Lower leg skin (tissue), 4 donors: ENCODE data around the gene USP26. TPM values are rescaled to one million over a fixed set of nuclear protein-coding genes. Genes with fewer than 3 reads are reported as not detected.

Experiments
- DNase-seq, 2 donors: peaks; one replicate each; pipeline ENCODE4 v3.0.0-alpha.2; 2019; ENCODE audit warnings: low spot score in 2 of 2
- H3K4me3 ChIP-seq: fragments of 200-600 bp; sonication (generic); 2 replicates; pipeline ENCODE4 v1.5.1; 2017; ENCODE audit warnings: mild to moderate bottlenecking, low read depth; ENCODE audit not compliant: poor library complexity, severe bottlenecking
- CTCF ChIP-seq, 3 donors: fragments of 450-650 bp; IDR thresholded peaks; one replicate each; pipeline ENCODE4 v1.5.1; 2016; ENCODE audit warnings: antibody characterized with exemption in 3 of 3, mild to moderate bottlenecking in 3 of 3, moderate library complexity in 2 of 3
- POLR2A ChIP-seq, 2 donors: fragments of 450-650 bp; IDR thresholded peaks; one replicate each; pipeline ENCODE4 v1.6.1; 2016 to 2017; ENCODE audit warnings: antibody characterized with exemption in 2 of 2, mild to moderate bottlenecking in 1 of 2, moderate library complexity in 1 of 2
- whole genome bisulfite sequencing, 2 donors: methylation state at CpG; one replicate each; pipeline ENCODE4 v1.1.5; 2018; 5-methylcytosine and 5-hydroxymethylcytosine counted together
- intact Hi-C: fragments of 100-400 bp; cut with DNase I; formaldehyde crosslinking; loops from one replicate; pipeline ENCODE4 v1.15.0; 2023; ENCODE audit warnings: low total_unique reads
- total RNA-seq, 4 donors: library from RNA; depleted of rRNA; stranded (reverse); fragments of >200 nt; gene quantifications; one replicate each; pipeline ENCODE4 v1.1.0, GENCODE V29; 2016

USP26 gene
- total RNA-seq, 4 donors from 2014 or later = not detected

- 80 to 93% methylated on average over 1 of the region's 1 CpG for whole genome bisulfite sequencing, 2 donors
- intact Hi-C loops = no loop called here
- TF ChIP-seq POLR2A (IDR thresholded peaks at IDR 0.05) (no peak), CTCF (IDR thresholded peaks at IDR 0.05) (no peak)
- no peak for DNase-seq
- no peak overlapping the region for H3K4me3 ChIP-seq
These were observed 91.3 kb downstream of the USP26 start for GRCh38 chrX:133005616-133006015.

GRCh38 chrX:133005042-133005441 lies 91.9 kb downstream of the USP26 start:
- no peak for DNase-seq
- no peak overlapping the region for H3K4me3 ChIP-seq
- intact Hi-C loops = no loop called here
- 6 to 19% methylated on average over 2 of the region's 2 CpGs for WGBS, 2 donors
- TF ChIP-seq POLR2A (IDR thresholded peaks at IDR 0.05) (no peak), CTCF (IDR thresholded peaks at IDR 0.05) (no peak)

- intact Hi-C loops = no loop called here
- H3K4me3 ChIP-seq = no peak overlapping the region
- no peak for DNase-seq
- TF ChIP-seq CTCF (IDR thresholded peaks at IDR 0.05) = no peak
- no peak for TF ChIP-seq POLR2A (IDR thresholded peaks at IDR 0.05)
- 71 to 73% methylated on average over 1 of the region's 1 CpG for WGBS, 2 donors
These were observed 97.7 kb downstream of the USP26 start for GRCh38 chrX:132999209-132999608.

GRCh38 chrX:132990835-132991234 lies 106.1 kb downstream of the USP26 start:
- intact Hi-C loops = no loop called here
- H3K4me3 ChIP-seq = no peak overlapping the region
- 73 to 100% methylated on average over 2 of the region's 2 CpGs for WGBS, 2 donors
- TF ChIP-seq CTCF (IDR thresholded peaks at IDR 0.05) (no peak), POLR2A (IDR thresholded peaks at IDR 0.05) (no peak)
- DNase-seq = no peak

- intact Hi-C loops = no loop called here
- DNase-seq = no peak
- no peak overlapping the region for H3K4me3 ChIP-seq
- TF ChIP-seq POLR2A (IDR thresholded peaks at IDR 0.05) = no peak
- no peak for TF ChIP-seq CTCF (IDR thresholded peaks at IDR 0.05)
These were observed 110.4 kb downstream of the USP26 start for GRCh38 chrX:132986556-132986955.

- no peak overlapping the region for H3K4me3 ChIP-seq
- no peak for TF ChIP-seq POLR2A (IDR thresholded peaks at IDR 0.05)
- no peak for TF ChIP-seq CTCF (IDR thresholded peaks at IDR 0.05)
- peak in 1 of 2 donors; percentile 40 for DNase-seq
- intact Hi-C loops = no loop called here
- WGBS, 2 donors = 66 to 78% methylated on average over 7 of the region's 7 CpGs
These were observed 112.8 kb downstream of the USP26 start for GRCh38 chrX:132984058-132984650.
